PC-3 (cell line): Measurements from ENCODE around the gene SERGEF.

Experiments
- CTCF ChIP-seq: fragments of 300-600 bp; sonication (generic); conservative IDR thresholded peaks from 2 replicates; pipeline ENCODE4 v1.5.1; 2017; ENCODE audit warnings: antibody characterized with exemption, low read depth, mild to moderate bottlenecking, low read length
- EZH2phosphoT487 ChIP-seq: fragments of 300-600 bp; sonication (generic); IDR thresholded peaks from 2 replicates; pipeline ENCODE4 v1.6.1; 2018; ENCODE audit warnings: mild to moderate bottlenecking, antibody characterized with exemption, low read length, borderline replicate concordance

GRCh38 chr11:17927681-17928343, 85.0 kb downstream of the SERGEF start:
- no peak for TF ChIP-seq CTCF
- TF ChIP-seq EZH2phosphoT487 = no peak
